Measurements from ENCODE around the gene IL31.
"Not testable (repeated sequence)": the region's sequence is repeated elsewhere in the genome, so short reads cannot be mapped to it uniquely, and the experiment has no call there.

The IL31 gene

DNA sequence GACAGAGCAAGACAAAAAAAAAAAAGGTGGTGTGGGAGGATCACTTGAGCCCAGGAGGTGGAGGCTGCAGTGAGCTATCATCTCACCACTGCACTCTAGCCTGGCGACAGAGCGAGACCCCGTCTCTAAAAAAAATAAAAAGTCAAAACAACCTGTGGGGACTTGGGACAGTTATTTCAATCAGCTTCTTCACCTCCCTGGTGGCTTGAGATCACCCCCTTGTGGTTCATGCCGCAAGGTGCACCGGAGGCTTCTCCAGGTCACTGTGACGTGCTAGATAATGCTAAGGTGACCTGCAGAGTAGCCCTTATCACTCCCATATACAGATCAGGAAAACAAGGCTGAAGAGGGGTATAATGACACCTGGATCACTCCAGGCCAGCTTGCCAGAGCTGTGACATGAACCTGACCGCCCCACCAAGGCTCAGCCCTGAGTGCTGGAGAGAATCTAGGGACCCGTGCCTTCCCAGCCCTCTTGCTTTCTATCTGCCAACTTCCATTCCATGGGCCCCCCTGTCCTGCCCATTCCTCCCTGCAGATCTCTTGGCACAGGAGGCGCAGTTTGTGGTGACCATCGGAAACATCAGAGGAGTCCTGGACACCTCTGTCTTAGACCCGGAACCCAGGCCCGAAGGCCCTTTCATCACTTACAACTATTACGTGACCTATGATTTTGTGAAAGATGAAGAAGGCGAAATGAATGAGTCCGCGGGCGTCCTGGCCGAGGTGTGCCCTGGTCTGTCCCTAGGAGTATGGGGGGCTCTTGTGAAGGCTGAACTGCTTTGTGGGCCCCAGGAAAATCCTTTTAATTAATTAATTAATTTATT is 17.0 kb upstream of the IL31 start:
- peak; percentile 85 for DNase-seq

DNA sequence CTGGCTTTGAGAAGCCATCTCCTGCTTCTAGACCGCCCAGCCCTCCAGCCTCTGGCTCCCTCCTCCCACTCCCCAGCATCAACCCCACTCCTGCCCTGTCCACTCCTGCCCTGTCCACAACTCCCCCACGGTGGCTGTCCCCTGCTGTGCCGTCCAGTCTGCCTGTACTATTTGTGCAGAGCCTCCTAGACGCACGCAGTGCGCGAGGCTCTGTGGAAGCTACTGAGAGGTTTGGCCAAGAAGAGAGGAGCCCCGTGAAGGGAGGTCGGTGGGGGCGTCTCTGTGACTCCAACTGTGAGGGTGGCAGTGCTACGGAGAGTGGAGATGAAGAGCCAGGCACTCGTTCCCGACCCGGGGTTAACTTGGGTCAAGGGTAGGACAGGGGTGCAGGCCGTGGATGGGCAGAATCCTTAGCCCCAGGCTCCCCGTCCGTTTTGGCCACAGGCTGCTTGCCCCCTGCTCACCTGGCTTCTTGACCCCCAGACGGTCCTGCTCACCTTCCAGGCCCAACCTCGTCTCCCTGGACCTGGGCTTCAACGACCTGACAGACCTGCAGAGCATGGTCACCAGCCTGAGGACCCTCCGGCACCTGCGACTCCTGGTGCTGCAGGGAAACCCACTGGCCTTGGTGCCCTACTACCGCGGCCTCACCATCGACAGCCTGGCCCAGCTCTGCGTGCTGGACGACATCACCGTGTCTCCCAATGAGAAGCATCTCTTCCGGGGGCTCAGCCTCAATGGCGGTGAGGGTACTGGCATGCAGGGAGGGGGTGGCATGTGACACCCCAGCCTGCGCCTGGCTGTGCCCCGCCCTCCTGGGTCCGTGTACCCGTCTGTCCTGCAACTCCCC is 15.8 kb upstream of the IL31 start:
- DNase-seq = no peak

DNA sequence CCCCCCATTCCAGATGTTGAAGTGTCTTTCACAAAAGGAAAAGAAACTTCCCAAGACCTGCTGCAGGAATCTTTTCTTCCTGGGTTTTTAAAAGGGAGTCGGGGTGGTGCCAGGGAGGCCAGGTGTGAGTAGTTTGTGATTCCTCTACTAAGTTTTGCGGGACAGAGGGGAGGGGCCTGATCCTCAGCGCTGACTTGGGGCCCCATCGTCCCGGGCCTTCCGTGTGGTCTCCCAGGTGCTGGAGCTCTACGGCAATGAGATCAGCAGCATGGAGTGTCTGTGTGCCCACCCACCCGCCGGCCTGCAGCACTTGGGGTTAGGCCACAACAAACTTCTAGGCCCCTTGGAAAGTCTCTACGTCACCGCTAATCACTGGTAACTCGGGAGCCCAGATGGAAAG is 13.4 kb upstream of the IL31 start:
- DNase-seq = no peak

DNA sequence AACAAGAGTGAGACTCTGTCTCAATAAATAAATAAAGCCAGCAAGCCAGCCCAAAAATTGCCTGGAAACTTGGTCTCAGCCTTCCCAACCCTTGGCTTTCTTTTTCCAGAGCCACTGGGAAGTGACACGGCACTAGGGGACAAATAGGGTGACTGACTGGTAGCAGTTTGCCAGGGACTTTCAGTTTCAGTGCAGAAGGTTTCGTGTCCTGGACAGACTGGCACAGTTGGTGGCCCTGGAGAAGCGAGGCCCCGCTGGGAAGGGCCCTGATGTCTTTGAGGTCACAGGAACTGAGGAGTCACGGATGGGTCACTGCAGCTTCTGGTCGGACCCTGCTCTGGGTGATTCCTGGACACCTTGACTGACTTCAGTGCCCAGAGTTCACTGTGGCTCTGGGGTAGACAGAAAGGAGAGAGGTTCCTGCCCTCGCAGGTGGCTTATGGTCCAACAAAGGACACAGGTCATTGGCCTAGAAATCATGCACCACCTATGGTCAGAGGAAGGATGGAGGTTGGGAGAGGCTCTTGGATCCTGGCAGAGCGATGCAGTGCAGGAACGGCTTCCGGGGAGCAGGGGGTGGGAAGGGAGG is 11.6 kb upstream of the IL31 start:
- no peak for DNase-seq

DNA sequence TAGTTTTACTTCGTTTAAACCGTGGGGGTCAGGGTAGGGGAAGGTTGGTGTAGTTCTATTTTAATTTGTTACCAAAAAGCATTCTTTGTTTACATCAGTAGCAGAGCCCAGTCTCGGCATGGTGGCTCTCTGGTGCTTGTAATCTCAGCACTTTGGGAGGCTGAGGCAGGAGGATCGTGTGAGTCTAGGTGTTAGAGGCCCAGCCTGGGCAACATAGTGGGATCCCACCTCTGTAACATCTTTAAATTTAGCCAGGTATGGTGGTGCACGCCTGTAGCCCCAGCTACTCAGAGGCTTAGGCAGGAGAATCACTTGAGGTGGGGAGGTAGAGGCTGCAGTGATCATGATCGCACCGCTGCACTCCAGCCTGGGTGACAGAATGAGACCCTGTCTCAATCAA is 11.1 kb upstream of the IL31 start:
- DNase-seq = no peak

DNA sequence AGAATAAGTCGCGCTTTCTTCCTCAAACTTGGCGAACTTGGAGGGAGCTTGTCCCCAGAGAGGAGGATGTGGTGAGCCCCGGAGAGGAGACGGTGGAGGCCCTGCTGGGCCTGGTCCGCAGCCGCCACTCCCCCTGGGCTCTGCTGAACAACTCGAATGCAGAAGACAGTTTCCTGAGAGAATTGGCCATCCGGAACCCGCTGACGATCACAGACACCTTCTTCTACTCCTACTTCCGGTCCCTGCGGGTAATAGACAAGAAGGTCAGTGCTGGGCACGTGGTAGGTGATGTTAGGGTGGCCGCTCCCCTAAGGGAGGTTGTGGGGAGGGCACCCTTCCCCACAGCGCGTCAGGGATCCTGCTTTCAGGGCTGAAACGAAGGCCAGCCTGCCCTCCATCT is 10.5 kb upstream of the IL31 start:
- no peak for DNase-seq

DNA sequence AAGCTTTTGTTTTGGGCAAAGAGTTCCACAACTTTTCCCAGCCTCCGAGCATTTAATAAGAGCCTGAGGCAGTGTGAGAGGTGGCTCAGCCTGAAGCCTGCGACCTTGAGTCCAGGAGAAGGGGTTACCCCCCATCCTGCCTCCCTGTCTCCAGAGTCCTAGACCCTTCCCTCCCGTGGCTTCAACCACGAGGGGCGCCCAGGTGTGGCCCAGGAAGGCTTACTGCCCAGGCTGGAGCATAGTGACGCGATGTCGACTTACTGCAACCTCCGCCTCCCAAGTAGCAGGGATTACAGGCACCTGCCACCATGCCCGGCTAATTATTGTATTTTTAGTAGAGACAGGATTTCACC is 9.5 kb upstream of the IL31 start:
- no peak for DNase-seq

DNA sequence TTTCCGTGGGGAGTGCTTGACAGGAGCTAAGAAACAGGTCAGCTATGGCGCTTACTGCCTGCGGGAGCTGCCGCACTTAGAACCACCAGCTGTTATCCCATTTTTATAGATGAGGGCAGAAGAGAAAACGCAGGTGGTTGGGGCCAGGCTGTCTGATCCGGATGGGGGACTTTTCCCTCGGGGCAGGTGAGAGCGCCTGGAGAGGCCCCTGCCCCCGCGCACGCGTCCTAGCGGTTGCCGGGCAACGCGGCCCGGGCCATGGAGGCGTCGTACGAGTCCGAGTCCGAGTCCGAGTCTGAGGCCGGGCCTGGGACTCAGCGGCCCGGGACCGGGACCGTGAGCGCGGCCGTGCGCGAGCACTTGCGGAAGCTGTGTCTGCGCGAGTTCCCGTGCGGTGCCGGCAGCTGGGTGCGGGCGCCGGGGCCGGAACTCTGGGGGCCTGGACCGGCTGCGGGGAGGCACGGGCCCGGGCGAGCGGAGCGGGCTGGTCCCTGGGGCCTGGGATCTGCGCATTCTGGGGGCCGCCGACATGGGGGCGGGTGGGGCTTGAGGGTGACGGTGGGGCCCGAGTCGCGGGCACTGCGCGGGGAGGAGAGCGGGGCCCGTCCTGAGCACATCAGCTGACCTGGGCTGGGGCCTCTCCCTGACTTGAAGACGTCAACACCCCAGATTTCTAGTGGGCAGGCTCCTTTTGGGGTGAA is 9.0 kb upstream of the IL31 start, which contains the start of gene LRRC43:
LRRC43 (plus strand) TSS at position 237 of the 701 bp plus-strand sequence; CDS start at position 259, 22 bp downstream.
- peak; percentile 25 for DNase-seq

DNA sequence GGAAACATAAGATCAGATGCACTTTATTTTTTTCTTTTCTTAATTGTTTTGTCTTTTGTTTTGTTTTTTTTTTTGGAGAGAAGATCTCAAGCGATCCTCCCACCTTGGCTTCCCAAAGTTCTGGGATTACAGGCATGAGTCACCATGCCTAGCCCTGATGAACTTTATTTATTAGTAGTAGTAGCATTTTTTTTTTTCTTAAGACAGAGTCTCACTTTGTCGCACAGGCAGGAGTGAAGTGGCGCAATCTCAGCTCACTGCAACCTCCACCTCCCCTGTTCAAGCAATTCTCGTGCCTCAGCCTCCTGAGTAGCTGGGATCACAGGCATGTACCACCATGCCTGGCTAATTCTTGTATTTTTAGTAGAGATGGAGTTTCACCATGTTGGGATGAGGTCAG is 2.5 kb upstream of the IL31 start:
- not testable (repeated sequence) for DNase-seq

DNA sequence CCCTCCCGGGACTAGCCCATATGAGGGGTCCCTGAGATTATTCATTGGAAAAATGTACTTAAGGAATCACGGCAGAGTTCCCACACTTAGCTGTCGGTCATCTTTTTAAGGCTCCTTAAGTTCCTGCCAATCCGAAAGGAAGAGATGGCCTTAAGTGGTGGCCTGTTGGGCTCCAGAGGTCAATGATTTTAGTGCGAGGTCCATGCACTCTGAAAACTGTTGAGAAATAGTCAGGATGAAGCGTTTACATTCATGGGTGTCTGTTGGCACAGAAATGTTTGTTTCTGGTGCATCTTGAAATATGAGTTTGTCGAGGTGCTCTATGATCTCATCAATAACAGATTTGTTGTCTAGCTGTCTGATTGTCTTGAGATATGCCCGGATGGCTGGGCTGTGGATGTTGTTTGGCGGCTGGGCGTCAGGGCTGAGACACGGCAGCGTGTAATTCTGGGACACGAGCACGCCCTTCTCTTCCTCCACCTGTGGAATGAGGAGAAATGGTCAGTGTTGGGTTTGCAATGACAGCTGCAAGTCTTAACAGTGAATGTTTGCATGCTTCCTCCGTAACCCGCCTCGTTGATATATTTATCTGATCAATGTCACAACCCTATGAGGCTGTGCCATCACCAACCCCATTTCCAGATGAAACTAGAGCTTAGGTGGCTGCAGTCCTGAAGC is 1.6 kb downstream of the IL31 start:
- DNase-seq = no peak

DNA sequence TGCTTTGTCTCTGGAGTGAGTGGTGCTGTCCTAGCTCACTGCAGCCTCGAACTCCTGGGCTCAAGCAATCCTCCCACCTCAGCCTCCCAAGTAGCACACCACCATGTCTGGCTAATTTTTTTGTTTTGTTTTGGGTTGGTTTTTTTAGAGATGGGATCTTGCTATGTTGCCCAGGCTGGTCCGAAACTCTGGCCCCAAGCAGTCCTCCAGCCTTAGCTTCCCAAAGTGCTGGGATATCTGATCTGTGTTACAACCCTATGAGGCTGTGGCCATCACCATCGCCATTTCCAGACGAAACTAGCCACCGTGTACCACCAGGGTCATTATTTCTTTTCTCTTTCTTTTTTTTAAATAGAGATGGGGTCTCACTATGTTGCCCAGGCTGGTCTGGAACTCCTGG is 2.6 kb downstream of the IL31 start:
- no peak for DNase-seq

DNA sequence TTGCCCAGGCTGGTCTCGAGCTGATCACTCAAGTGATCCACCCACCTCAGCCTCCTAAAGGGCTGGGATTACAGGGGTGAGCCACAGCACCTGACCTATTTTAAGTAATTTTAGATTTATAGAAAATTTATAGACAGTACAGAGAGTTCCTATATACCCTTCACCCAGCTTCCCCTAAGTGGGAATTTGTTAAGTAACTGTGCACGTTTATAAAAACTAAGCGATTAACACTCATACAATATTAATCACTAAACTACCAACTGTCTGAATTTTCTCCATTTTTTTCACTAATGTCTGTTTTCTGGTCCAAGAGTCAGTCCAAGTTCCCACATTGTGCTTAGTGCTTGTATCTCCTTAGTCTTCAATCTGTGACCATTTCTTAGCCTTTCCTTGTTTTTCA is 5.5 kb downstream of the IL31 start:
- no peak for DNase-seq

DNA sequence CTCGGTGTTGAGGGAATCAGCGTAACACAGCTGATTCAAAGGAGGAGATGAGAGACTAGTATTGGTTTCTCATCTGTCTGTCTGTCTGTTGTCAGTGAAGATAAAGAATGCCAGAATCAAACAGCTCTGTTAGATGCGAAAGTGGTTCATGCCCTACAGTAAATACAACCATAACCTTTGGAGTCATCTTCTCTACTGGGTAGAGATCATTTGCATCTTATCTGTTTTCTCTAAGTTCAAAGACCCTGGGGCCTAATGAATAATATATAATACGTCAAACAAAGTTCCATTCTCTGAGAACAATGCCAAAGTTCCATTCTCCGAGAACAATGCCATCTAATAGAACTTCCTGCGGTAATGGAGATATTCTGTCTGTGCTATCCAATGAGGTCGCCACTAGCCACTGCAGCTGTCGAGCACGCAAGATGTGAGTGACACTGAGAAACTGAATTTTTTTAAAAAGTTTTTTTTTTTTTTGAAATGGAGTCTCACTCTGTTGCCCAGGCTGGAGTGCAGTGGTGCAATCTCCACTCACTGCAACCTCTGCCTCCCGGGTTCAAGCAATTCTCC is 6.6 kb downstream of the IL31 start:
- DNase-seq = no peak

DNA sequence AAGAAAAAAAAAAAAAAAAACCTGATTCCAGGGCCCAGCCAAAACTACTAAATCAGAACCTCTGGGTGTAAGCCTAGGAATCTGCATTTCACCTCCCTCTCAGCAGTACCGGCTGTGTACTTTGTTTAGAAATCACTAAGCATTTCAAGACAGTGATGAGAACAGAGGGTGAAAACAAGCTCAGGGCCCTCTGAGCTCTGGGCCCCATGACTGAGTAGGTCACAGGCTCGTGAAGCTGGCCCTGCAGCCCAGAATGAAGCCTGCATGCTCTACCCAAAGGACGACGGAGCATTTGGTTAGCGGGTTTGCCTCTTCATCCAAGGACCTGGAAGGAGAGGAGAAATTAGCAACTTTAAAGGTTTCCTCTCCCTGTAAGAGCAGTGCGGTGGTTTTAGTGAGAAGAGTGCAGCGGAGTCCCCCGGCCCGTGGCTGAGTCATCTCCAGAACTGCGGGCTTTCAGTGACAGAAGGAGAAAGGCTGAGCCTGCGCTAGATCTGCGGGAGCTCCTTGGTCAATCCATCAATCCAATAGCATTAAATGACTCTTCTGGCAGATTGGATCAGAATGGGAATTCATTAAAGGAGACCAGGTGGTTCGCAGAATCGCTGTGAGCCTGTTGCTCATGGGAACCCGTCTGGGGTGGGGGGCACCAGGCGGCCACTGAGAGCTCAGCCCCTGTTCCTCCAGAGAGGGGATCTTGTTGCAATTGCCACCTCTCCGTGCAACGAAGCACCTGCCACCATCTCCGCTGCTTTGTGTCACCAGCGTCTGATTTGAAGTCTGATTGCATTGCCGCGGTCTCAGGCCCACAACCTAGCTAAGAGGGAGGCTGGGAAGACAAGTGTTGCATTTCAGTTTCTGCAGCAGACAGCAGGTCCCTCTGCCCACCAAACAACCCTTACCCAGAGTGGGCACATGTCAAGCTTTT is 7.3 kb downstream of the IL31 start:
- DNase-seq = no peak

DNA sequence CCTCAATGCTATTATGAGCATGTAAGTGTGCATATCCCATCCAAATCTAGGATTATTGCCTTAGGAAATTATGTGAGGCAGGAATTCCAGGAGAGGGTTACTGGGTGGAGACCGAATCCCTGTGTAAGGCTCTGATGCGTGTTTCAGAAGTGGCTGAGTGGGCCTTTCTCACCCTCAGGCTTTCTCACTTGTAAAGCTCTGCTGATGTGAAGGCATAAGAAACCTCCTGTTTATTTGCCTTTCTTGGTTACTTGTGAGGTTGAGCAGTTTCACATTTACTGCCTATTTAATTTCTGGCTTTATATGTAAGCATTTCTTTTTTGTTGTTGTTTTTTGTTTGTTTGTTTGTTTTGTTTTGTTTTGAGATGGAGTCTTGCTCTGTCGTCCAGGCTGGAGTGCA is 11.0 kb downstream of the IL31 start:
- DNase-seq = no peak

DNA sequence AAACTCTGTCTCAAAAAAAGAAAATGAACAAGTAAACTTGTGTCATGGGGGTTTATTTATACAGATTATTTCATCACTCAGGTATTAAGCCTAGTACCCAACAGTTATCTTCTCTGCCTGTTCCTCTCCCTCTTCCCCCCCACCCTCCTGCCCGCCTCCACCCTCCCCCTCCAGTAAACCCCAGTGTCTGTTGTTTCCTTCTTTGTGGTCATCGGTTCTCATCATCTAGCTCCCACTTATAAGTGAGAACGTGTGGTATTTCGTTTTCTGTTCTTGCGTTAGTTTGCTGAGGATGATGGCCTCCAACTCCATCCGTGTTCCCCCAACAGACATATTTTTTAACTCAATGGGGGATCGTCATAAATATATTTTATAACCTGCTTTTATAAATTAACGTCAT is 12.3 kb downstream of the IL31 start:
- no peak for DNase-seq

DNA sequence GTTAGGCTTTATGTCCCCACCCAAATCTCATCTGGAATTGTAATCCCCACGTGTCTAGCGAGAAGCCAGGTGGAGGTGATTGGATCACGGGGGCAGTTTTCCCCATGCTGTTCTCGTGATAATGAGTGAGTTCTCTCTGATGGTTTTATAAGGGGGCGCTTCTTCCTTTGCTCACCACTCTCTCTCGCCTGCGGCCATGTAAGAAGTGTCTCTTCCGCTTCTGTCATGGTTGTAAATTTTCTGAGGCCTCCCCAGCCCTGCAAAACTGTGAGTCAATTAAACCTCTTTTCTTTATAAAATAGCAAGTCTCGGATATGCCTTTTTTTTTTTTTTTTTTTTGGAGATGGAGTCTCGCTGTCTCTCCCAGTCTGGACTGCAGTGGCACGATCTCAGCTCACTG is 13.3 kb downstream of the IL31 start:
- DNase-seq = no peak

DNA sequence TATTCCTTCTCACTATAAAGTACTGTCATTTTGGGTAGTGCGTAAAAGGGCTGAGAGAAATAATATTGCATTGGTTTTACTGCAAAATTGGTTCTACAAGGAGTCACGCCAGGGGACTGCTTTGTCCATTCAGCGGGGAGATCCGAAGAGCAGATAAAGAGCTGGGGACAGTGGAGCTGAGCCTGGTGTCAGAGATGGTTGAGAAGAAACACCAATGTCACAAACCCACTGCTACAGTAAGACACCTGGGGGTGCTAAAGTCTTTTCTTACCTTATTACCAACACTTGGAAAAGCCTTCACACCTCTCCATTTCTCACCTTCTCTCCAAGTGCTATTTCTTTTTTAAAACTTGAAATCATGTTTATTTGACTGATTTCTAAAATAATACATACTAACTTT is 14.1 kb downstream of the IL31 start:
- no peak for DNase-seq

DNA sequence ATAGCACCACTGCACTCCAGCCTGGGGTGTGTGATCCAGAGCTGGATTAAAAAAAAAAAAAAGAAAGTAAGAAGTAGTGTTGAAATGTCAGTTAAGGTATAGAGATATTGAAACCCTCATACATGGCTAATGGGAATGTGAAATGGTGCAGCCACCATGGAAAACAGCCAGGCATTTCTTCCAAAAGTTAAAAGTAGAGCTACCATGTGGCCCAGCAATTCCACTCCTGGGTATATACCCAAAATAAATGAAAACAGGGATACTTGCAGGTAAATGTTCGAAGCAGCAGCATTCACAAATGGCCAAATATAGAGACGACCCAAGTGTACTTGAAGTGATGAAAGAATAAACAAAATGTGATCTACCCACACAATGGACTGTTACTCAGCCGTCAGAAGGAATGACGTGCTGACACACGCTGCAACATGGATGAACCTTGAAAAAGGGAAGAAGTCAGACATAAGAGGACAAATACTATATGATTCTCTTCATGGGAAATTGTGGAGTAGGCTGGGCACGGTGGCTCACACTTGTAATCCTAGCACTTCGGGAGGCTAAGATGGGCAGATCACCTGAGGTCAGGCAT is 15.2 kb downstream of the IL31 start:
- no peak for DNase-seq

DNA sequence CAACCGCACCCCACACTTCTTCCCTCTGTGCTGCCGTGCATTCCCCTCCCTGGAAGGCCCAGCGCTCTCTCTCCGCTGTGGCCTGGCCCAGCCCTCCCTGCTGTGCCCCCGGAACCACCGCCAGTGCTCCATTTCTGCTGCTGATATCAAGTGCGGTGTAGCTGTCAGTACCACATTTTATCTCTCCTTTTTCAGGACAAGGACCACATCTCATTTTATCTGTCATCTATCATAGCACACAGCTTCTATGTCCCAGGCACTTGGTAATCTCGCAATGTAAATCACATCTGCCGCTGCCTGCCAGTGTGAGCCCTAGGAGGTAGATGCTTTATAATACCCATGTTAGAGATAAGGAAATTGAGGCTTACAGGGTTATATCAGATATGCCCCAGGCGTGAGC is 18.3 kb downstream of the IL31 start:
- DNase-seq = peak; percentile 91

DNA sequence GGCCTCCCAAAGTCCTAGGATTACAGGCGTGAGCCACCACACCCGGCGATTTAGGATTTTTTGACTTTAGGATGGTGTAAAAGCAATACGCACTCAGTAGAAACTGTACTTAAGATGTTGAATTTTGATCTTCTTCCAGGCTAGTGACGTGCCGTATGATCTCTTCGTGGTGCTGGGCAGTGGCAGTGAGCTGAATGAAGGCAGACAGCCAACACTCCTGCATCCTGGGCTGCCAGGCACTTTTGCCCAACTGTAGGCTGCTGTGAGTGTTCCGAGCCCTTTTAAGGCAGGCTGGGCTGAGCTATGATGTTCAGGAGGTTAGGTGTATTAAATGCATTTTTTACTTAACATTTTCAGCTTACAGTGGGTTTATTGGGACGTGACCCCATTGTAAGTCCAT is 21.3 kb downstream of the IL31 start:
- no peak for DNase-seq

All from hematopoietic multipotent progenitor cell treated with erythropoietin and hydrocortisone succinate and interleukin-3 and kit ligand, for 6 days (in vitro differentiated cells).